IgD-negative memory B cell (primary cell): ENCODE measurements around the gene VGLL4. TPM values are rescaled to one million over a fixed set of nuclear protein-coding genes. Genes with fewer than 3 reads are reported as not detected.
"Not testable (repeated sequence)": the region's sequence is repeated elsewhere in the genome, so short reads cannot be mapped to it uniquely, and the experiment has no call there.

Experiments used
- H3K27ac Mint-ChIP-seq, 3 donors: one replicate each; pipeline ENCODE4 v1.8.0; 2020 to 2022; ENCODE audit warnings: mild to moderate bottlenecking in 3 of 3, mixed read lengths in 3 of 3, moderate library complexity in 1 of 3
- H3K27me3 Mint-ChIP-seq: one replicate; pipeline ENCODE4 v1.8.0; 2021; ENCODE audit warnings: mixed read lengths
- H3K36me3 Mint-ChIP-seq: one replicate; pipeline ENCODE4 v1.8.0; 2020; ENCODE audit warnings: mild to moderate bottlenecking, mixed read lengths
- H3K4me1 Mint-ChIP-seq, 3 donors: one replicate each; pipeline ENCODE4 v1.8.0; 2020 to 2022; ENCODE audit warnings: mixed read lengths in 3 of 3, mild to moderate bottlenecking in 1 of 3
- H3K4me3 Mint-ChIP-seq, 4 donors: one replicate each; pipeline ENCODE4 v1.8.0; 2020 to 2022; ENCODE audit warnings: mild to moderate bottlenecking in 4 of 4, mixed read lengths in 4 of 4, moderate library complexity in 3 of 4
- H3K9me3 Mint-ChIP-seq, 3 donors: one replicate each; pipeline ENCODE4 v1.8.0; 2020 to 2021; ENCODE audit warnings: mixed read lengths in 3 of 3, mild to moderate bottlenecking in 1 of 3
- polyA plus RNA-seq: library from polyadenylated mRNA; unstranded; fragments of 300-500 nt; fragmentation: Illumina TruSeq; gene quantifications from one replicate; pipeline ENCODE4 v1.2.3, GENCODE V29; 2021

Gene VGLL4, protein sequence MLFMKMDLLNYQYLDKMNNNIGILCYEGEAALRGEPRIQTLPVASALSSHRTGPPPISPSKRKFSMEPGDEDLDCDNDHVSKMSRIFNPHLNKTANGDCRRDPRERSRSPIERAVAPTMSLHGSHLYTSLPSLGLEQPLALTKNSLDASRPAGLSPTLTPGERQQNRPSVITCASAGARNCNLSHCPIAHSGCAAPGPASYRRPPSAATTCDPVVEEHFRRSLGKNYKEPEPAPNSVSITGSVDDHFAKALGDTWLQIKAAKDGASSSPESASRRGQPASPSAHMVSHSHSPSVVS
- 28.6 TPM for polyA plus RNA-seq

DNA sequence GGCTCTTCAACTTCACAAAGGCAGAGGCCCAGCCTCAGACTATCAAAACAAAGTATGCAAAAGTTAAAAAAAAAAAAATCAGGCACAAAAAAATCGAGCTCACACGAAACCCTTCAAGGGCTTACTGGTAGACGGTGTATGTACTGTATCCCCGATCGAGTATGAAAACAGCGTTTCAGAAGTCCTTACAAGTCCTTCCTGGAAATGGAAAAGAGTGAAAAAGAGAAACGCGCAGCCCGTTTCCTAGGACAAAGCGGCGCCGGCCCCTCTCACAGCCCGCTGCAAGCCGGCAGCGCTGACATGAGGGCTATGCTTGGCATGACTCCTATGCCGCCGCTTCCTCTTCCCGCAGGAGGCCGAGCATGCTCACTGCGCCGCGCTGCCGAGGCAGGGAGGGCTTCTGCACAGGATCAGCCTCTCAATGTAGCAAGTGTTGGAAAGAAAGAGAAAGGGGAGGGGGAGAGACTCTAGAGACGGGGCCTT lies at the start of gene VGLL4:
TSS of gene VGLL4 (minus strand) at position 311 of the 483 bp plus-strand sequence. CDS start 397 bp downstream, outside the sequence.
- Mint-ChIP-seq H3K36me3 (no peaks in the 10 kb centered on the region), H3K9me3 (no peaks in the 10 kb centered on the region), H3K27me3 (peaks cover 1% of the 10 kb centered on the region), H3K4me3 (peak within 1 kb of the TSS; percentile 96 to 100 (median 98)), H3K27ac (peak within 1 kb of the TSS; percentile 72 to 91 (median 87)), H3K4me1 (peaks cover 17 to 27% (median 23%) of the 10 kb centered on the region in 3 donors)

DNA sequence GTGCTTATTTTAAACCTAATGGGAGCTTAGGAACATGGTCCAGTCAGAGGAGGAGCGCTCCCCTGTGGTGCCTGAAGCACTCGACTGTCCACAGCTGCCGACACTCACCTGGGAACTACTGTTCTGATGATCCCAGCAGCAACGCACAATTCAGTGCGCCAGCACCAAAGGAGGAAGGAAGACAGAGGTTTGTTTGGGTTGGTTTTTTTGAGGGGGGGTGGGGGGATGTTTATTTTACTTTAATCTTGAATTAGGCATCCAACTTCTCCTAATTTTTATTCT lies 48.8 kb upstream of the VGLL4 start:
- Mint-ChIP-seq H3K9me3 (no peaks in the 10 kb centered on the region), H3K27me3 (no peaks in the 10 kb centered on the region), H3K36me3 (peaks cover 3% of the 10 kb centered on the region), H3K4me3 (no peak overlapping the region), H3K4me1 (peaks cover 0 to 5% (median 3%) of the 10 kb centered on the region in 3 donors), H3K27ac (no peak overlapping the region)

DNA sequence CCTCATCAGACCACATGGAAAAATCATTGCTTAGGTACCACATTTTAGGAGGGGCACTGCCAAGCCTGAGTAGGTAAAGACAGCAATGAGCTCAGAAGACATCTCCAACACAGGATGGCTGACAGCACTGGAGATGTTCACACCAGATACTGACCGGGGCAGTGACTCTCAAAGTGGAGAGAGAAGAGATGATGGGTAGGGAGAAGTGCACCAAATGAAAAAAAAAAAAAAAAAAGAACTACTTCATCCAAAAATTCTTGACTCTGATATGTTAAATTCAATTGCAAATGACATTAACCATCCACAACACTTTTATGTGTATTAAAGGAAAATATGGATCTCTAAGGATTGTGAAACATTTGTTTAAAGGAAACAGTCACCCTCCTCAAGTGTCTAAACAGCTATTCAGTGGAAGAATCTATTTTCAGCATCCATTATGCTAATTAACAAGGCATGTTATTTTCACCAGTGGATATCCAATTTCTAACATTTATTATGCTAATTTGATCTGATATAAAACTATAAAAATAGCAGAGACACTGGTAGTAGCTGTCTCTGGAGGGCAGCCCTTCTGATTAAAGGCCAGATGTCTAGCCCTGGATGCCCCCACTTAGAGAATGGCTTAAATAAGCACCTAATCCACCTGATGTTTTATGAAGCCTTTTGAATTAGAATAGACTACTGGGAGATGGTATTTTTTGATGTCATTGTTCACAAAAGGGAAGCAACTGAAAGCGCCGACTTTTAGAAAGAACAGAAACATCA lies 48.2 kb upstream of the VGLL4 start:
- Mint-ChIP-seq H3K36me3 (peaks cover 3% of the 10 kb centered on the region), H3K27ac (no peak overlapping the region), H3K4me3 (no peak overlapping the region), H3K9me3 (no peaks in the 10 kb centered on the region), H3K27me3 (no peaks in the 10 kb centered on the region), H3K4me1 (peaks cover 0 to 5% (median 3%) of the 10 kb centered on the region in 3 donors)

DNA sequence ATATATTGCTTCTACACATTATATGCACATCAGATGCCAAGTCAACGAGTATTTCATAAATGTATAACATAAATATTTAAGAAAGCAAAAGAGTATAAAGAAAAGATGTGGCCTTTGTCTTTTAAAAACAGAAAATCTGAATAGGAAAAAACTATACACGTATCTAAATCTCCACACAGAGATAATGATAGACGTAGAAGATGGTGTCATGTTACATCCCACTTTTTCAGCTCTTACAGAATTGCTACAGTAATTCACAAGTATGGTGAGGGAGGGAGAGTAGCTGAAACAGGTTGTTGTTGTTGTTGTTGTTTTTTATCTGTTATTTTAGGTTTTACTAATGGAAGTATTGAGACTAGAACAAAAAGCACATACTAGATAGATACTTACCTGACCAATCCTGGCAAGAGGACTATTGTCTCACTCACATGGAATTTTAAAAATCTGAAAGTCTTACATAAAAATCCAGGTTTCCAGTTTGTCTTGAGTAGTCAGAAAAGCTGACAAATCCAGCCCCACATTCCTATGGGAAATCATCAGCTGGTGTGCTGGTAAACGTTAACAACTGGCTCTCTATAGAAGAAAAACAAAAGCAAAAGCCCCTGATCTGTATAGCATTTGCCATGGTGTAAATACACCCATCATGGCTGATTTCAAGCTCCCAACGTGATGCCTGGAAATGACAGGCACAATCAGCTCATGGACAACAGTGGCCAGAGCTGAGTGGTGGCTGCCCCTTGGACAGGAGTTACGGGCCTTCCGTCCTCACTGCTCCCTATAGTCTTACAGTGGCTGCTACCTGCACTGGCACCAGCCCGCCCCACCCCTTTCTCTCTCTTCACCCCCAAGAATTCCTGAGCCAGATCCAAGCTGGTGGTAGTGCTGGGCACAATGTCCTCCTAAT lies 47.4 kb upstream of the VGLL4 start:
- Mint-ChIP-seq H3K4me1 (peaks cover 0 to 7% (median 3%) of the 10 kb centered on the region in 3 donors), H3K27me3 (no peaks in the 10 kb centered on the region)

DNA sequence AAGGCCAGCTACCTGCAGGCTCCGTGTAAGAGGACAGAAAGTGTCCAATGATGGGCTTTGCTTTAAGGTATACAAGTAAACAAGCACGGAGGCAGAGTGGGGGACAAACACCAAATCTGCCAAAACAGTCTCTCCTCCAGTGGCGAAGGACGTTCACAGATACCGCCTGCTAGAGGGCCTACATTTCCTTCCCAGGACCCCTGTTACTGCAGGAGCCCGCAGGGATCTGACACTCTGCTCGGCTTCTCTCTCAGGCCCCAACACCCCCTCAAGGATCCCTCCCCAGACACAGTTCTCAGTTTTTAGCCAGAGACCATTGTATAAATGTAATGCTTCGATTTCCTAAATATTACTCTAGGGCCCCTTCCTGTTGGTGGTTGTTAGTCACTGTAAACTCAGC lies 46.0 kb upstream of the VGLL4 start:
- peaks cover 0 to 7% (median 3%) of the 10 kb centered on the region in 3 donors for H3K4me1 Mint-ChIP-seq
- peaks cover 6% of the 10 kb centered on the region for H3K36me3 Mint-ChIP-seq
- peaks cover 0 to 3% (median 0%) of the 10 kb centered on the region in 3 donors for H3K9me3 Mint-ChIP-seq
- no peak overlapping the region for H3K27ac Mint-ChIP-seq
- H3K4me3 Mint-ChIP-seq, result no peak overlapping the region
- H3K27me3 Mint-ChIP-seq, result no peaks in the 10 kb centered on the region

More for the DNA sequence above, 47.4 kb upstream of the VGLL4 start:
- Mint-ChIP-seq H3K9me3 (no peaks in the 10 kb centered on the region), H3K4me3 (no peak overlapping the region), H3K36me3 (peaks cover 5% of the 10 kb centered on the region), H3K27ac (no peak overlapping the region)

DNA sequence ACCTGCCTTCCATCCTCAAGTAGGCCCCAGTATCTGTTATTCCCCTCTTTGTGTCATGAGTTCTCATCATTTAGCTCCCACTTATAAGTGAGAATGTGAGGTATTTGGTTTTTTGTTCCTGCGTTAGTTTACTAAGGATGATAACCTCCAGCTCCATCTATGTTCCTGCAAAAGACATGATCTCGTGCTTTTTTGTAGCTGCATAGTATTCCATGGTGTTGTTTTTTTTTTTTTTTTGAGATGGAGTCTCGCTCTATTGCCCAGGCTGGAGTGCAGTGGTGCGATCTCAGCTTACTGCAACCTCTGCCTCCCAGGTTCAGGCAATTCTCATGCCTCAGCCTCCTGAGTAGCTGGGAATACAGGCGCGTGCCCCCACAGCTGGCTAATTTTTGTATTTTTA lies 41.3 kb upstream of the VGLL4 start:
- H3K9me3 Mint-ChIP-seq, H3K36me3 Mint-ChIP-seq, H3K4me1 Mint-ChIP-seq, H3K27me3 Mint-ChIP-seq, H3K4me3 Mint-ChIP-seq: not testable (repeated sequence)
- peak overlapping the region in 1 of 3 donors; percentile 2 for H3K27ac Mint-ChIP-seq

DNA sequence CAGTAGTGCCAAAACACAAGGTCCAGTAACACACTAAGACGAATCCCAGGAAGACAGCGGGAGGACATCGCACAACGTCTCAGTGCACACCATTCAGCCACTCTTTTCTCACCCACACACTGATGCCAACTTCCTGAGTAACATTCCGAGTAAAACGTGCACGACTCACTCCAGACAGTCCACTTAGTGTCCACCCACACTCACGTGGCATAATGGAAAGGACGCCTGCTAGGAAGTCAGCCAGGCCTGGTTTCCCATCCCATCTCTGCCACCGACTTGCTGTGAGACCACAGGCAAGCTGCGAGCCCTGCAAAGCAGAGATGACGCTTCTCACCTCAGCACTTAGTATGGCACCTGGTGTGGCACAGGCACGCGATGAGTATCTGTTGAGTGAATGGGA lies 36.8 kb upstream of the VGLL4 start:
- peaks cover 4% of the 10 kb centered on the region for H3K36me3 Mint-ChIP-seq
- H3K4me1 Mint-ChIP-seq, result peaks cover 0 to 2% (median 0%) of the 10 kb centered on the region in 3 donors
- no peaks in the 10 kb centered on the region for H3K27me3 Mint-ChIP-seq
- H3K4me3 Mint-ChIP-seq, result no peak overlapping the region
- peaks cover 0 to 4% (median 0%) of the 10 kb centered on the region in 3 donors for H3K9me3 Mint-ChIP-seq
- H3K27ac Mint-ChIP-seq, result peak overlapping the region in 1 of 3 donors; percentile 37

DNA sequence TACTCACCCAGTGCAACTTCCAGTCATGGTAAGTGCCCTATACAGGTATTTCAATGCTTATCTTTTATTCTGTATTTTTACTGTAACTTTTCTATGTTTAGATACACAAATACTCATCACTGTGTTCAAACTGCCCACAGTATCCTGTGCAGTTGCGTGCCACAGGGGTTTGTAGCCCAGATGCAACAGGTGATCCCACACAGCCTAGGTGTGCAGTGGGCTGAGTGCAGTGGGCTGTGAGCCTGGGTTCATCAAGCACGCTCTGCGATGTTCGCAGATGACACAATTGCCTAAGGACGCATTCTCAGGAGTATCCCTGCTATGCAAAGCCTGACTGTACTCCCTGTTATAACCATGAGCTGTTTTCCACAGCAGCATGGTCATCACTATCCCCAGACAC lies 36.2 kb upstream of the VGLL4 start:
- Mint-ChIP-seq H3K27me3 (no peaks in the 10 kb centered on the region), H3K4me3 (no peak overlapping the region), H3K9me3 (peaks cover 0 to 3% (median 0%) of the 10 kb centered on the region in 3 donors), H3K27ac (peak overlapping the region in 1 of 3 donors; percentile 37), H3K4me1 (peaks cover 0 to 2% (median 0%) of the 10 kb centered on the region in 3 donors), H3K36me3 (peaks cover 4% of the 10 kb centered on the region)

DNA sequence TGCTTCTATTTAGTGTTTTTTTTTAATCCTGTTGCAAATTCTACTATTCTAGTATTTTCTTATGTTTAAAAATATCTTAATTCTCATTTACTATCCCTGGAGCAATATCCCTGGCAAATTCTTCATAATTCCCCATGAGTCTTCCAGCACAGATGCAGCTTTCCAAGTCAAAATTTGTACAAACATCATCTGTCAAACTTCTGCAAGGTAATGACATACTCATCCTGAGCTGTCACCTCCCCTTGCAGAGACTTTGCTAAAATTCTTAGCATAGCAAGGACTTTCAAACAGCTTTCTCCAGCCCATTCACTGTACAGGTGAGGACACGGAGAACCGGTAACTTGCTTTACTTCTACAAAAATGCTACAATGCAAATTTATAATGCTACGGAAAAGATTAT lies 28.6 kb upstream of the VGLL4 start:
- Mint-ChIP-seq H3K36me3 (peaks cover 2% of the 10 kb centered on the region), H3K4me1 (peaks cover 17 to 27% (median 25%) of the 10 kb centered on the region in 3 donors), H3K27ac (no peak overlapping the region), H3K4me3 (no peak overlapping the region), H3K27me3 (no peaks in the 10 kb centered on the region), H3K9me3 (no peaks in the 10 kb centered on the region)

DNA sequence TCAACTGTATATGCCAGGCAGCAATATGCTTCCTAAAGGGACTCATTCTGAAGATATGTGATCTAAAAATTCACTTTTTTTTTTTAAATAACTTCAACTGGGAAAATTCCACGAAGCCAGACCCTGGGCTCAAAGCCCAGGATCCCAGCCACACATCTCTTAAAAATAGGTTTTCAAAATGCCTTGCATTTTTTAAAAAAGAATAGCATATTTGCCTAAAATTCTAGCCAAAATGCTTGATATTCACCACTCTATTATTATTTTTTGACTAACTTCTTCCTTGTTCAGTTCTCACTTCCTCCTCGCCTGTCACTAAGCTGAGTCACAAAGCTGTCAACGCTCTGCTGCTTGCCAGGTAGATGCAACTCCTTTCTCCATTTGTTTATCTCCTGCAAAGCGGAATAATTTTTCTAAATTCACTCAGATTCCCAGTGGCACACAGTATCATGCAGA lies 28.0 kb upstream of the VGLL4 start:
- H3K9me3 Mint-ChIP-seq, result no peaks in the 10 kb centered on the region
- H3K36me3 Mint-ChIP-seq, result peaks cover 5% of the 10 kb centered on the region
- H3K27ac Mint-ChIP-seq, result no peak overlapping the region
- H3K4me1 Mint-ChIP-seq, result peaks cover 17 to 34% (median 27%) of the 10 kb centered on the region in 3 donors
- peak overlapping the region in 1 of 4 donors; percentile 54 for H3K4me3 Mint-ChIP-seq
- no peaks in the 10 kb centered on the region for H3K27me3 Mint-ChIP-seq

DNA sequence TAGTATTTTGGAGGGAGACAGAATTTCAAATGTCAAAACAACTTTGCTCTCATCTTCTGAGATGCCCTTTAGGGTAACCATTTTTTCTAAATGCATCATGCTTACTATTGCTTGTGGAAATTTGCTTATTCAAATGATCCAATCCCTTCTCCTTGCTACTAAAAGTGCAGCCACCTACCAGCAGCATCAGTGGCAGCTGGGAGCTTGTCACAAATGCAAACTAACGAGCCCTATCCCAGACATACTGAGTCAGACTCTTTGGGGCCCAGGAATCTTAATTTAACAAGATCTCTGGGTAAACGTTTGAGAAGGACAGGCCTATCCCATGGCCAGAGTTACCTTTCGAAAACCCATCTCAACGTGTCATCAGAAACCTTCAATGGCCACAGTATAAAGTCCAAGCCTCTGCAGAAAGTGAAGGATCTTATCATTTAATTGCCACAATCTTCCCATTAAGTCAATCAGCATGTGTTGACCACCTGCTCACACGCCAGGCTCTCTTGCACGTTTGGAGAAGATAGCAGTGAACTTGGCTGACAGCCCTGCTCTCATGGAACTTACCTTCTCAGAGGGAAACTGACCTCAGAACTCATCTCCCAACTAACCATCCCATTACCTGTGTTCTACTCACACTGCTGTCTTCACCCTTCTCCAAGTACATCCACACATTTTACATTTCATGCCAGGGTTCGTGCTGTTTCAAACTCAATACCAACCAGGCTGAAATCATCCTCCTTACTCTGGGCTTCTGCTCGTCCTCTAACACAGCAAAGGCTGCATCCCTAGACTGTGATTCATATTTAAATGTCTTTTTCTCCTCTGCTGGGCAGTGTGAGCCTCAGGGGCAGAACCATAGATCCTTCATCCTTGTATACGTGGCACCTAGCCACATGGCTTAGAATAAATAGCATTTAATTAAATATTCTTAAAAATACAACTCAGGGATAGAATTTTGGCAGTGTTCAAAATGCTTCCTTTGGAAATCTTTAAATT lies 24.8 kb upstream of the VGLL4 start:
- H3K27ac Mint-ChIP-seq, result no peak overlapping the region
- no peaks in the 10 kb centered on the region for H3K27me3 Mint-ChIP-seq
- no peak overlapping the region for H3K4me3 Mint-ChIP-seq
- peaks cover 9% of the 10 kb centered on the region for H3K36me3 Mint-ChIP-seq
- H3K4me1 Mint-ChIP-seq, result peaks cover 17 to 30% (median 28%) of the 10 kb centered on the region in 3 donors
- peaks cover 0 to 2% (median 0%) of the 10 kb centered on the region in 3 donors for H3K9me3 Mint-ChIP-seq

DNA sequence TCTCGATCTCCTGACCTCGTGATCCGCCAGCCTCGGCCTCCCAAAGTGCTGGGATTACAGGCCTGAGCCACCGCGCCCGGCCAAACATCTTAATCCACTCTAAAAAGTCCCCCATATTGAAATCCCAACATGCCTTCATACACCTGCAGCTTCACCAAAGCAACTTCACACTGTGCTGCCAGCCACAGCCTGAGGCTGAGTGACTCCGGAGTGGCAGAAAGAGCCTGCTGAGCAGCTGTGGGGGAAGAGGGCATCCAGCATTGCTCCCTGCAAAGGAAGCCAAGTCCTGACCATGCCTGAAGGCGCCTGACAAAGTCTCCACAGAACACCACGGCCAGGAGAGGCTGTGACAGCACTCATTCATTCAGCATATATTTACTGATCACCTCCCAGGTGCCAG lies 21.6 kb upstream of the VGLL4 start:
- peaks cover 1 to 12% (median 11%) of the 10 kb centered on the region in 3 donors for H3K4me1 Mint-ChIP-seq
- no peaks in the 10 kb centered on the region for H3K27me3 Mint-ChIP-seq
- H3K9me3 Mint-ChIP-seq, result peaks cover 0 to 3% (median 0%) of the 10 kb centered on the region in 3 donors
- H3K36me3 Mint-ChIP-seq, result peaks cover 9% of the 10 kb centered on the region
- peak overlapping the region in 1 of 4 donors; percentile 28 for H3K4me3 Mint-ChIP-seq
- H3K27ac Mint-ChIP-seq, result no peak overlapping the region

DNA sequence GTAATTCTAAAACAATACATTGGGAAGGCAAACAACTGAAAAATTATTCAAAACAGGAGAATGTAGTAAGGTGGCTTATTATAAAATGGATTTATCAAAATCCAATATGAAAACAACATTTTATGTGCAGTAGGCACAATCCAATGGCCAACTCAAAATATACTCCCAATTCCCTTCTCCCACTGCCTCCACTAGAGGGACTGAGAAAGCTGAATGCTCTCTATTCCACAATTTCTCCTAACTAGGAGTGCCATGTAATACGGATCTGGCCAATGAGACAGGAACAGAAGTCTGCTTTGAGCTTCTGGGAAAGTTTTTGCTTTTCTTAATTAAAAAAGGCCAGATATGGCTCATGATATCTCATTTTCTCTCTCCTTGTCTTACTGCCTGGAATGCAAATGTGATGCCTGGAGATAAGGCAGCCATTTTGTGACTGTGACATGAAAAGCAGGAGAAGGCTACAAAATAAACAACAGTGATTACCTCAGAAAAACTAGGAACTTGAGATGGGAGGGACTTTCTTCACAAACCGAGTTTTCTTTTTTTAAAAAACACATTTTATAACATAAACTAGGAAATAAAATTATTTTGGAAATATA lies 18.8 kb upstream of the VGLL4 start:
- Mint-ChIP-seq H3K27ac (no peak overlapping the region), H3K36me3 (peaks cover 9% of the 10 kb centered on the region), H3K4me3 (no peak overlapping the region), H3K4me1 (peaks cover 1 to 14% (median 13%) of the 10 kb centered on the region in 3 donors), H3K27me3 (no peaks in the 10 kb centered on the region), H3K9me3 (peaks cover 0 to 3% (median 0%) of the 10 kb centered on the region in 3 donors)
